Psoas muscle (tissue), 8 donors: ENCODE measurements around the gene NELFB. TPM values are rescaled to one million over a fixed set of nuclear protein-coding genes. Genes with fewer than 3 reads are reported as not detected.

Experiments used
- ATAC-seq, 4 donors: fragments of 200-7000 bp; cut with Tn5 transposase; one replicate each; pipeline ENCODE4 v1.9.1; 2020; ENCODE audit warnings: moderate library complexity in 3 of 4, mild to moderate bottlenecking in 2 of 4
- DNase-seq, 2 donors: peaks; one replicate each; pipeline ENCODE4 v3.0.0-alpha.2; 2020
- H3K27ac ChIP-seq: fragments of 200-600 bp; one replicate; pipeline ENCODE4 v1.8.0; 2022
- H3K27me3 ChIP-seq, 3 donors: fragments of 200-600 bp in 1 of 3; one replicate each; pipeline versions ENCODE4 v1.6.1 to v1.8.0; 2013 to 2022; ENCODE audit warnings: low read length in 2 of 3, mild to moderate bottlenecking in 2 of 3, moderate library complexity in 1 of 3; ENCODE audit not compliant: insufficient read depth in 3 of 3
- H3K36me3 ChIP-seq, 2 donors: fragments of 200-600 bp in 1 of 2; one replicate each; pipeline versions ENCODE4 v1.6.1 to v1.8.0; 2013 to 2022; ENCODE audit warnings: low read depth in 1 of 2, mild to moderate bottlenecking in 1 of 2, moderate library complexity in 1 of 2; ENCODE audit not compliant: insufficient read depth in 1 of 2
- H3K4me1 ChIP-seq: fragments of 200-600 bp; one replicate; pipeline ENCODE4 v1.8.0; 2022
- H3K4me3 ChIP-seq: fragments of 200-600 bp; one replicate; pipeline ENCODE4 v1.8.0; 2022; ENCODE audit warnings: mild to moderate bottlenecking
- H3K9me3 ChIP-seq: fragments of 200-600 bp; one replicate; pipeline ENCODE4 v1.8.0; 2022
- CTCF ChIP-seq: fragments of 200-600 bp; IDR thresholded peaks from one replicate; pipeline ENCODE4 v1.8.0; 2022; ENCODE audit warnings: antibody characterized with exemption
- WGBS, 3 donors: extraction: QIAGEN DNeasy Blood & Tissue Kit; methylation state at CpG; one replicate each; pipeline versions ENCODE4 v1.1.6 to v1.1.7; 2013; 5-methylcytosine and 5-hydroxymethylcytosine counted together
- intact Hi-C, 2 donors: fragments of 100-400 bp; cut with DNase I; formaldehyde crosslinking; loops; one replicate each; pipeline versions ENCODE4 v1.11.0 to v1.14.2; 2022
- polyA plus RNA-seq, 3 donors: library from polyadenylated mRNA; stranded (reverse); fragments of 200-250 nt; gene quantifications; one replicate each; pipeline ENCODE4 v1.2.3, GENCODE V29; 2013
- total RNA-seq, 4 donors: library from RNA; stranded (reverse); fragmentation: NEBNext Ultra II Directional in 2 of 4; extraction: Animal tissue kit (Norgen Biotek cat#: 25700) in 2 of 4; gene quantifications; one replicate each; pipeline versions ENCODE4 v1.2.1 to v1.2.4, GENCODE V29; 2021 to 2023
- donor health status: healthy with polysubstance abuse.
- donor health status: DM: no; HTN: no; CAD: no; lungs with moderate emphysema.
- donor health status: Bipolar disorder and iron deficiency.
- donor health status: healthy.
- donor health status: DM: yes; HTN: yes; CAD: no.
- donor health status: DM: no; HTN: no; CAD: no.
- donor health status: DM: no; HTN: no; CAD: no.
- donor health status: DM: yes; HTN: yes; CAD: no.

Gene NELFB
- total and polyA plus RNA-seq, 7 donors, result 39.1 to 74.3 (median 43.8) TPM

GRCh38 chr9:137234758-137235423, 20.2 kb upstream of the NELFB start:
- DNase-seq (no peak), ATAC-seq (no peak)
- H3K4me3 ChIP-seq, result no peak overlapping the region
- no peaks in the 10 kb centered on the region for H3K36me3 ChIP-seq
- WGBS, 3 donors, result 67 to 84% (median 74%) methylated on average over 16 to 18 of the region's 18 CpGs
- no peak for TF ChIP-seq CTCF
- peaks cover 37% of the 10 kb centered on the region for H3K4me1 ChIP-seq
- no peaks in the 10 kb centered on the region for H3K9me3 ChIP-seq
- H3K27ac ChIP-seq, result no peak overlapping the region
- intact Hi-C loops, result no loop called here
- peaks cover 0 to 15% (median 6%) of the 10 kb centered on the region in 3 donors for H3K27me3 ChIP-seq

GRCh38 chr9:137235424-137236237, 19.5 kb upstream of the NELFB start:
- H3K4me3 ChIP-seq, result peak overlapping the region; percentile 59
- DNase-seq (no peak), ATAC-seq (no peak)
- no peak for TF ChIP-seq CTCF
- 63 to 71% (median 66%) methylated on average over 26 to 35 of the region's 35 CpGs for whole genome bisulfite sequencing, 3 donors
- intact Hi-C loops, result no loop called here
- no peak overlapping the region for H3K27ac ChIP-seq
- peaks cover 0 to 15% (median 0%) of the 10 kb centered on the region in 3 donors for H3K27me3 ChIP-seq
- H3K36me3 ChIP-seq, result no peaks in the 10 kb centered on the region
- peaks cover 37% of the 10 kb centered on the region for H3K4me1 ChIP-seq
- H3K9me3 ChIP-seq, result no peaks in the 10 kb centered on the region

GRCh38 chr9:137236238-137236935, 18.7 kb upstream of the NELFB start:
- Histone ChIP-seq H3K36me3 (no peaks in the 10 kb centered on the region), H3K9me3 (no peaks in the 10 kb centered on the region), H3K27me3 (peaks cover 0 to 13% (median 0%) of the 10 kb centered on the region in 3 donors), H3K27ac (peak overlapping the region; percentile 85), H3K4me1 (peaks cover 37% of the 10 kb centered on the region), H3K4me3 (peak overlapping the region; percentile 59)
- DNase-seq, result peak; percentile 87 to 94
- 8 to 10% (median 10%) methylated on average over 21 to 31 of the region's 31 CpGs for WGBS, 3 donors
- intact Hi-C loops, result no loop called here
- peak; percentile 58 to 77 (median 68) for ATAC-seq
- TF ChIP-seq CTCF, result peak; percentile 91

GRCh38 chr9:137236936-137237421, 18.1 kb upstream of the NELFB start:
- Histone ChIP-seq H3K9me3 (no peaks in the 10 kb centered on the region), H3K36me3 (peaks cover 0 to 2% of the 10 kb centered on the region in 2 donors), H3K27me3 (peaks cover 0 to 8% (median 0%) of the 10 kb centered on the region in 3 donors), H3K4me1 (peaks cover 37% of the 10 kb centered on the region), H3K27ac (peak overlapping the region; percentile 85), H3K4me3 (peak overlapping the region; percentile 59)
- WGBS, 3 donors, result 25 to 26% (median 26%) methylated on average over 11 of the region's 11 CpGs
- DNase-seq, result no peak
- intact Hi-C loops, result no loop called here
- peak in 1 of 4 donors; percentile 3 for ATAC-seq
- TF ChIP-seq CTCF, result no peak
